NCI-H2196 (cell line): ENCODE data around the gene SORCS3.

Experiments used
- DNase-seq: peaks from one replicate; lab custom pipeline; 2025; ENCODE audit not compliant: unreplicated experiment; lab: John Stamatoyannopoulos, UW

The SORCS3 gene

DNA sequence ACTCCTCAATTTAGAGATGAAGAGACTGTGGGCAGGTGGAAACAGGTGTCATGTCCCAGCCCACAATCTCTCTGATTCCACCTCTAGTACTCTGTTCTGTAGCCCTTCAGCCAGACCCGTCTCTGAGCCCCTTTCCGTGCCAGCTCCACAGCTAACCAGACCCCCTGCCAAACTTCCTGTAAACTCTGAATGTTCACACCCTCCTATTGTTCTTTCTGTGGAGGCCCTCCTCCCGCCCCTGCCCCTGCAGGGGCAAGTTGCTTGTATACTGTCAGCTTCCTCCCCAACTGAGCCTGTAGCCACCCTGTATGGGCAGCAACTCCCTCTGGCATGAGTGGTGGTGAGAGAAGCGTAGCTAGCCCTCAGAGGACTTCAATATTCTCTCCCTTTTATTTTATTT, 520.7 kb downstream of the SORCS3 start:
- DNase-seq = no peak

GRCh38 chr10:105170521-105170920, 529.4 kb downstream of the SORCS3 start:
- no peak for DNase-seq

GRCh38 chr10:105171945-105172344, 530.9 kb downstream of the SORCS3 start:
- no peak for DNase-seq

- no peak for DNase-seq
Measured at GRCh38 chr10:105181626-105182025, 540.5 kb downstream of the SORCS3 start.

DNA sequence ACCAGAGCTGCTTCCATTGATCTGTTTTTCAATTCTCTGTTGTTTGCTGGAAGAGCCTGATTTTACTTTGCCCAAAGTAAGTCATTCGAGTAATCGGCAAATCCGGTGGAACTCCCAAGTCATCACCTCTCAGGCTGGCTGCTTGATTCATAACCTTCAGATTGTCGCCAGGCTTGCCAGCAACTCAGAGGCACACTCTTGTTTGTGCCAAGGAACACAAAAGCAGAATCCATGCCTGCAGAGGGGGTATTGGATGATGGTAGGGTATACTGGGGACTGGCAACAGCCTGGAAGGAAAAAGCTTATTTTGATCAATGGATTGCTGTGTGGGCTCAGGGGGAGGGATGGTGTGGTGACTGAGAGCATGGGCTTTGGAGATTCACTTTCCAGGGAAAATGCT, 542.4 kb downstream of the SORCS3 start:
- no peak for DNase-seq

DNA sequence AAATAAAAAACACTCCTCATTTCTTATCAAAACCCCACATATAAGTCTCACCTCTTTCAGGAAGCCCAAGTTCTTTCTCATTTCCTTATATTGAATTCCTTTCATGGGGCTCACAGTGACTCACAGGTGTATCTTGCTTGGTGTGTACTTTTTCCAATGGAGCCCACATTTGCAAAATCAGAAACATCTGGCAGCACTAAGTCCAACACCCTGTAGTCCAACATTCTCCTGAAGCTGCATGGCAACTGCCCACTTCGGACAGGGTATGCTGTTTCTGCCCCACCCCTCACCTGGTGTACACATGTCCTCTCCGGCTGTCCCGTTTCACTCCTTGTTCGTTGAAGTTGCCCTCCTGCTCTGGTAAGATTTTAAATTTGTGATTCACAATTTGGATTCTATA, 544.1 kb downstream of the SORCS3 start:
- no peak for DNase-seq

DNA sequence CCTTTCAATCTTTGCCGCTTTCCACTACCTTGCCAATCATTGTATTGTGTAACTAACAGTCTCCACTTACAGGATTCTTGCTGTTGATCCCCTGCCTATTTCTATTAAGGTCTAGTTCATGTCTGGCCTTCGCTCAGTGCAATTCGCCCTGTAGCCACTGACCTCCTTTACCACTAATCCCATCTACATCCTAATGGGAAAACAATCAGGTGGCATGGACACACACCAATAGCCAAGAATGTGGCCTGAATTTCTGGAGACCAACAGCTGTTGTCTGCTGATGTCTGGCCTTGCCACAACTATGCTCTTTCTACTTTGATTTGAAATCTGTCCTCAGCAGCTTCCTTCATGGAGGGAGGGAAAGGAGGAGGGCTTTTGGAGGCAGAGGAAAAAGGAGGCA, 546.2 kb downstream of the SORCS3 start:
- DNase-seq = no peak

GRCh38 chr10:105188737-105189462, 547.8 kb downstream of the SORCS3 start:
- DNase-seq = no peak

DNA sequence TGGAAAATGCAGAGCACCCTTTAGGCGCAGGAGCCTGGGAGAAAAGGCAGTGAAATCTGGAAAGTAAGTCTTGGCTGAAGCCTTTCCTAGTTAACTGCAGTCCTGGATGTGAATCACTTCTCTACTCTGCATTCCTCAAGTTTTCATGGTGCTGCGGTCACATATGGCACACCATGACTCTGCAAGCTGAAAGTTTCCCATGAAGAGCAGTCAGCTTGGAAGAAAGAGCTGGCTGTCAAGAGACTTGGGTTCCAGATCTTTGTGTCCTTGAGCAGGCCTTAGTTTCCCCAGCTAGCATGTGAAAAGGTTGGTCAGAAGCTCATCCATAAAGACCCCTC, 548.3 kb downstream of the SORCS3 start:
- DNase-seq = no peak

- DNase-seq = no peak
Measured at GRCh38 chr10:105192146-105192545, 551.1 kb downstream of the SORCS3 start.

GRCh38 chr10:105192861-105193260, 551.8 kb downstream of the SORCS3 start:
- no peak for DNase-seq

- DNase-seq = no peak
Measured at GRCh38 chr10:105195831-105196230, 554.7 kb downstream of the SORCS3 start.

DNA sequence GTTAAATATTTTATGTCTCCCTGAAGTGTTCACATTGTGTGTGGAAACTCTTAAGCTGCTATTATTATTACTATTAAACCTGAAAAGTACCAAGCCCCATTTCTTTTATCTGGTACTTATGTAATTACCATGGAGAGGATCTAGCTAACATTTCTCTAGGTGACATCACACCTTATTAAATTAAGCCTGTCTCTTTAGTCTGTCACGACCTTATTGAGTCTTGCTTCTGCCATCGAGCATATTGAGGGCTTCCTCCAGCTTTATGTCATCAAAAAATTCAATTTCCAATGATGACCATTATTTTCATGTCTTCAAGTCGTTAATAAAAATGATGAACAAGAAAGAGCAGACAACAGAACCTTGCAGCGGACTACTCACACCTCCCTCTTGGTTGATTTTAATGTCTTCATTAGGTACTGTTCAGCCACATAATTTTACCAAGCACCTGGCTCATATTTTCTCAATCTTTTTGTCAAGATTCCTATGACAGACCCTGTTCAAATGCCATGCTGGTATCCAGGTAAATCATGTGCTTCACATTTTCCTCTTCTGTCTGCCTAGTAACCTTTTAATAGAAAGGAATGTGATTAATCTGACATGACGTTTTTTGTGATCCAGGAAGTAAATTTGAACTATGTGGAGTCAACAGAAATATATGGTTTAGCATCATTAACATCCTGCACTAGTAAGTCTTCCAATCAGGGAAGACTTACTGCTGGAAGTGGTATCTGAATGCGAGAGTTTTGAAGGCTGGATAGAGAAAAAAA, 556.7 kb downstream of the SORCS3 start:
- DNase-seq = no peak

DNA sequence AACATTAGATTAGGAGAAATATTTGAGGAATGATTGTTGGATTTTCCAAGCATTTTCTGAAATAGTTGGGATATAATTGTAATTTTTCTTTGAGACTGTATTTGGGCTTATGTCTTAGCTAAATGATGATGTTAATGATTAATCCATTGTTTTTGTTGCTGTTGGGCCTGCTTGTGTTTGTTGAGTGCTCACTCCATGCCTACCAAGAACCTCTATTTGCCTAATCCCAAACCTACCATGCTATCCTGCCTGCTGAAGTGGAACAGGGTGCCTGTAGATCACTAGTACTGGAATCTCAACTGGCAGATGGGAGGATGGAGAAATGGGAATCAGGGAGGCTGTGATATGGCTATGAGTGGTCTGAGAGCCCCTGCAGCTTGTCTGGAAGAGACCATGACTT, 565.5 kb downstream of the SORCS3 start:
- no peak for DNase-seq

DNA sequence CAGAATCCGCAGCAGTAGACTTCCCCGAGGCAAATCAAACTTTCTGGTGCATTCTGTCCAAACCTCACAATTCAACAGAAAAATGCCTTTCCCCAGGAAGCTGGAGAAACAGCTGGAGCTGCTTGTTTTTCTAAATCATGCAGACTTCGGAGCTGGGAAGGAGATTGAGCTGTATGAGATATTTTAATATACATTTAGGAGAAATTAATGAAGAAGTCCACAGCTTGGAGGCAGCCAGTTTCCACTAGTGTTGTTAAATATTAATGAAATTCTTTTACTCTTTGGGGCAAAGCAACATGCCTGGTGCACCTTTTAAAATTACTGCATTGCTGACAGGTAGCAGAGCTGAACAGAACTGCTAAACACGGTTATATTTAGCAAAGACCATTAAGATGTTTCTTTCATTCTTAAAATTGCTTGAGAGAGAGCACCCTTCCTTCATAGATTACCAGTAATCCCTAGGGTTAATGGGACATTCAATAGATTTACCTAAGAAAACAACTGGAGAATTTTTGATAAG, 566.4 kb downstream of the SORCS3 start:
- no peak for DNase-seq

- DNase-seq = no peak
Measured at GRCh38 chr10:105210546-105210945, 569.5 kb downstream of the SORCS3 start.

GRCh38 chr10:105237685-105238084, 596.6 kb downstream of the SORCS3 start:
- DNase-seq = no peak

- no peak for DNase-seq
Measured at GRCh38 chr10:105239311-105240219, 598.5 kb downstream of the SORCS3 start.

DNA sequence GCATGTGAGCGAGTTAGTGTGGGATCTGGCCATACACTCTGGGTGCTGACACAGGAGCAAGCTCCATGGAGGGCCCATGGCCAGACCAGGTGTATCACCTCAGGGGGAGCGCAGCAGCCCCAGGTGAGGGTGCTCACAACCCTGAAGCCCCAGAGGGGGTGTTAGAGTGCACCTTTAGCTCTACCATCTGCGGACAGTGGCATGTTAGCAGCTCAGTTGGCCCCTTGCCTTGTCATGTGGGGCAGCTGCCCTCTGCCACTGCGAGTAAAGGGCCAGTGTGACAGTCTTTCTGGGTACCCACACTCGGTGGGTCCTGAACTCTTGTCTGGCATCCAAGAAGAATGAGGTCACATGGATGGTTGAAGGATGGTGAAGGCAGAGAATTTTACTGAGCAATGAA, 600.2 kb downstream of the SORCS3 start:
- DNase-seq = no peak

- DNase-seq = no peak
Measured at GRCh38 chr10:105243381-105243780, 602.3 kb downstream of the SORCS3 start.

DNA sequence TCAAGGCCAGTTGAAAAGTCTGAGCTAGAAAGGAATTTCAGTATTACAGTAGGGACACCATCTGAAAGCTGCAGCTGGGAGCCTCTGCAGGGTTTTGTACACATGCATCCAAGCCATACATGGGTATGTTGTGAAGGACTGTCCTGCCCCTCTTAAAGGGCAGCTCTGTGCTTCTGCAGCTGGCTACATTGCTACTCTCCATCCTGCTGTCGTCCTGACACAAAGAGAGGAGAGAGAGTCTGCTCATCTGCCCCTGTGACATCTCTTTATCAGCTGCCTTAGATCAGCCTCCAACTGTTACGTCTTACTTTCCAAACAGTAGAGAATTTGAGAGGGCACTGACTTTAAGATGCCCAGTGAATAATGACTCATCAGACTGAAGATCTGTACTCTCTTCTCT, 602.7 kb downstream of the SORCS3 start:
- DNase-seq = no peak
